GM23338 (cell line): ENCODE results near the gene RAB4A. TPM values are rescaled to one million over a fixed set of nuclear protein-coding genes. Genes with fewer than 3 reads are reported as not detected.

Experiments
- ATAC-seq: fragments of 200-7000 bp; cut with Tn5 transposase; 3 replicates; pipeline ENCODE4 v1.9.1; 2020
- DNase-seq: peaks from one replicate; pipeline ENCODE4 v3.0.0-alpha.2; 2015; ENCODE audit warnings: low spot score
- H2AFZ ChIP-seq: fragments of 200-600 bp; sonication (generic); 2 replicates; pipeline ENCODE4 v1.8.0; 2016; ENCODE audit warnings: antibody characterized with exemption, mild to moderate bottlenecking, moderate library complexity
- H3F3A ChIP-seq: fragments of 200-600 bp; sonication (generic); replicated peaks from 2 replicates; pipeline ENCODE4 v1.8.0; 2017; ENCODE audit warnings: antibody characterized with exemption, mixed run types, low read depth
- H3K27ac ChIP-seq: fragments of 200-600 bp; sonication (generic); 2 replicates; pipeline ENCODE4 v1.6.1; 2016; ENCODE audit warnings: low read depth
- H3K27me3 ChIP-seq: fragments of 200-600 bp; sonication (generic); 2 replicates; pipeline ENCODE4 v1.8.0; 2016; ENCODE audit warnings: mild to moderate bottlenecking, mixed run types, moderate library complexity; ENCODE audit not compliant: insufficient read depth
- H3K36me3 ChIP-seq: fragments of 200-600 bp; sonication (generic); 2 replicates; pipeline ENCODE4 v1.8.0; 2016; ENCODE audit warnings: mild to moderate bottlenecking; ENCODE audit not compliant: insufficient read depth
- H3K4me1 ChIP-seq: fragments of 200-600 bp; sonication (generic); 2 replicates; pipeline ENCODE4 v1.8.0; 2016; ENCODE audit warnings: mild to moderate bottlenecking, moderate library complexity; ENCODE audit not compliant: insufficient read depth
- H3K4me2 ChIP-seq: fragments of 200-600 bp; sonication (generic); 2 replicates; pipeline ENCODE4 v1.7.1; 2017; ENCODE audit warnings: mixed run types
- H3K4me3 ChIP-seq: fragments of 200-600 bp; sonication (generic); 2 replicates; pipeline ENCODE4 v1.6.1; 2016; ENCODE audit warnings: mixed run types
- H3K79me2 ChIP-seq: fragments of 200-600 bp; sonication (generic); replicated peaks from 2 replicates; pipeline ENCODE4 v1.8.0; 2017; ENCODE audit warnings: mild to moderate bottlenecking; ENCODE audit not compliant: insufficient read depth
- H3K9me2 ChIP-seq: fragments of 200-600 bp; sonication (generic); 2 replicates; pipeline ENCODE4 v1.8.0; 2017; ENCODE audit not compliant: insufficient read depth
- H4K20me1 ChIP-seq: fragments of 200-600 bp; sonication (generic); replicated peaks from 2 replicates; pipeline ENCODE4 v1.8.0; 2017; ENCODE audit warnings: mild to moderate bottlenecking; ENCODE audit not compliant: insufficient read depth
- H3K27ac Mint-ChIP-seq: 2 replicates; pipeline ENCODE4 v1.8.0; 2020; ENCODE audit warnings: inconsistent platforms, mild to moderate bottlenecking, moderate library complexity, mixed read lengths
- H3K27me3 Mint-ChIP-seq: 3 replicates; pipeline ENCODE4 v1.8.0; 2022; ENCODE audit warnings: low read depth, mild to moderate bottlenecking, moderate library complexity, mixed read lengths, inconsistent platforms; ENCODE audit not compliant: insufficient read depth, poor library complexity
- H3K36me3 Mint-ChIP-seq: 3 replicates; pipeline ENCODE4 v1.8.0; 2021; ENCODE audit warnings: low read depth, mild to moderate bottlenecking, inconsistent platforms, moderate library complexity, mixed read lengths
- H3K4me1 Mint-ChIP-seq: 3 replicates; pipeline ENCODE4 v1.8.0; 2020; ENCODE audit warnings: mild to moderate bottlenecking, inconsistent platforms, mixed read lengths
- H3K4me3 Mint-ChIP-seq: 3 replicates; pipeline ENCODE4 v1.8.0; 2021; ENCODE audit warnings: moderate library complexity, mild to moderate bottlenecking, inconsistent platforms, mixed read lengths
- H3K9me3 Mint-ChIP-seq: 3 replicates; pipeline ENCODE4 v1.8.0; 2020; ENCODE audit warnings: moderate library complexity, mild to moderate bottlenecking, inconsistent platforms, mixed read lengths
- CREB1 ChIP-seq: fragments of 250-450 bp; sonication (Bioruptor Pico); IDR thresholded peaks from 2 replicates; pipeline ENCODE4 v1.5.0; 2020; ENCODE audit warnings: low read depth, mild to moderate bottlenecking, moderate library complexity
- EZH2 ChIP-seq: fragments of 200-600 bp; sonication (generic); IDR thresholded peaks from one replicate; pipeline ENCODE4 v1.8.0; 2017; ENCODE audit warnings: antibody characterized with exemption, mild to moderate bottlenecking, low read depth; ENCODE audit not compliant: unreplicated experiment
- EZH2phosphoT487 ChIP-seq: fragments of 200-600 bp; sonication (generic); IDR thresholded peaks from one replicate; pipeline ENCODE4 v1.8.1; 2018; ENCODE audit warnings: antibody characterized with exemption; ENCODE audit not compliant: unreplicated experiment
- JUNB ChIP-seq: IDR thresholded peaks from one replicate; pipeline ENCODE4 v1.6.1; 2016; ENCODE audit warnings: antibody characterized with exemption; ENCODE audit not compliant: unreplicated experiment
- NANOG ChIP-seq: IDR thresholded peaks from 2 replicates; pipeline ENCODE4 v1.6.1; 2016; ENCODE audit warnings: antibody characterized with exemption, borderline replicate concordance
- POLR2AphosphoS5 ChIP-seq: IDR thresholded peaks from 2 replicates; pipeline ENCODE4 v1.6.1; 2016; ENCODE audit warnings: antibody characterized with exemption, low read depth
- STAT1 ChIP-seq: IDR thresholded peaks from one replicate; pipeline ENCODE4 v1.6.1; 2016; ENCODE audit warnings: antibody characterized with exemption; ENCODE audit not compliant: unreplicated experiment
- ZNF114 ChIP-seq: fragments of 250-450 bp; sonication (Bioruptor Pico); IDR thresholded peaks from 2 replicates; pipeline ENCODE4 v1.5.0; 2020; ENCODE audit warnings: mild to moderate bottlenecking, moderate library complexity
- ZNF331 ChIP-seq: fragments of 250-450 bp; sonication (Bioruptor Pico); IDR thresholded peaks from 2 replicates; pipeline ENCODE4 v1.5.0; 2020; ENCODE audit warnings: low read depth, mild to moderate bottlenecking, moderate library complexity
- ZNF462 ChIP-seq: fragments of 250-450 bp; sonication (Bioruptor Pico); IDR thresholded peaks from 2 replicates; pipeline ENCODE4 v1.5.0; 2020; ENCODE audit warnings: mild to moderate bottlenecking, moderate library complexity
- polyA plus RNA-seq: library from polyadenylated mRNA; unstranded; fragments of >200 nt; fragmentation: Nextera tagmentation; extraction: Ambion mirVana; gene quantifications from 2 replicates; pipeline ENCODE4 v1.2.1, GENCODE V29; 2016
- total RNA-seq: library from RNA; depleted of rRNA; stranded (reverse); fragments of >200 nt; shearing (Covaris generic); gene quantifications from 2 replicates; pipeline ENCODE4 v1.2.3, GENCODE V29; 2014

RAB4A gene
- total and polyA plus RNA-seq, 2 experiments from 2014 or later: 37.5 to 50.8 TPM

GRCh38 chr1:229310833-229311232, 39.9 kb downstream of the RAB4A start (continued):
- no peak for TF ChIP-seq EZH2
- TF ChIP-seq JUNB: no peak
- no peak for TF ChIP-seq ZNF462 (CRISPR knock-in tag)
- no peak for TF ChIP-seq ZNF114 (CRISPR knock-in tag)

- no peaks in the 10 kb centered on the region; the same call in 1 of the 2 replicates for H4K20me1 ChIP-seq
- H3K79me2 ChIP-seq: no peaks in the 10 kb centered on the region
- Mint-ChIP-seq H3K36me3 (no peaks in the 10 kb centered on the region), H3K4me1 (no peaks in the 10 kb centered on the region), H3K4me3 (no peak overlapping the region), H3K27me3 (no peaks in the 10 kb centered on the region), H3K27ac (no peak overlapping the region), H3K9me3 (no peaks in the 10 kb centered on the region; the same call in 2 of the 3 replicates)
- no peaks in the 10 kb centered on the region for H3K27me3 ChIP-seq
- no peak overlapping the region for H2AFZ ChIP-seq
- no peak overlapping the region for H3K4me3 ChIP-seq
- no peaks in the 10 kb centered on the region for H3K4me1 ChIP-seq
- H3K9me2 ChIP-seq: no peaks in the 10 kb centered on the region
- TF ChIP-seq EZH2 (no peak), ZNF331 (no peak), NANOG (no peak), CREB1 (no peak), ZNF462 (CRISPR knock-in tag) (no peak), EZH2phosphoT487 (no peak), STAT1 (no peak), ZNF114 (CRISPR knock-in tag) (no peak), POLR2AphosphoS5 (no peak)
- 0 out of 2 replicates have a peak, but pooled peaks cover 5% of the 10 kb centered on the region for H3K36me3 ChIP-seq
- H3F3A ChIP-seq: no peaks in the 10 kb centered on the region
- no peak for DNase-seq
- no peak overlapping the region for H3K27ac ChIP-seq
- no peak for ATAC-seq
- no peak overlapping the region for H3K4me2 ChIP-seq
These were observed 45.3 kb downstream of the RAB4A start for GRCh38 chr1:229316166-229316565.
